NCI-H2107 treated with DMSO at 0.1 percent for 48 hours (cell line): Measurements from ENCODE around the gene LRP1-AS.

Experiments used
- DNase-seq: peaks from one replicate; lab custom pipeline; 2025; ENCODE audit not compliant: unreplicated experiment; lab: John Stamatoyannopoulos, UW

Gene LRP1-AS

DNA sequence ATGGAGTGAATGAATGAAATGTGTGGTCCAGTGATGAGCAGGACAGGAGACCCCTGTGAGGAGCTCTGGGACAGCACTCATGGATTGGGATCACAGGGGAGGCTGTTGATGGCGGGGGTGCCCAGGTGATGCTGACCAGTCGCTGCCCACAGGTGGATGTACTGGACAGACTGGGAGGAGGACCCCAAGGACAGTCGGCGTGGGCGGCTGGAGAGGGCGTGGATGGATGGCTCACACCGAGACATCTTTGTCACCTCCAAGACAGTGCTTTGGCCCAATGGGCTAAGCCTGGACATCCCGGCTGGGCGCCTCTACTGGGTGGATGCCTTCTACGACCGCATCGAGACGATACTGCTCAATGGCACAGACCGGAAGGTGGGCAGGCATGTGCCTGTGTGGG is 13.3 kb upstream of the LRP1-AS start:
- DNase-seq, result no peak

DNA sequence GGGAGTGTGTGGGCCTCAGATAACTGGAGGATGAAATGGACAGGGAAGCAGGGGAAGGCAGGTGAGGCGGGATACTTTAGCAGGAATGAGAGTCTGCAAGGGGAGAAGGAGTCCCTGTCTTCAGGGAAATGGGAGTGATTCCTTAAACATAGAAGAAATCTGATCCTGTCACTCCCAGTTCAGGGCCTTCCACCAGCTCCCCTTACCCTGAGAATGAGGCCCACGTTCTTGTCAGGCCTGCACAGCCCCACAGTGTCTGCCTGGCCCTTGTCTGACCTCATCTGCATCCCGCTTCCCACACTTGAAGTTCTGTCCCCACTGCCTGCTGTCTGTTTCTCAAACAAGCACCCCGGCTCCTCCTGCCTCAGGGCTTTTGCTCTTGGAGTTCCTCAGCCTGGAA is 12.6 kb upstream of the LRP1-AS start:
- no peak for DNase-seq

DNA sequence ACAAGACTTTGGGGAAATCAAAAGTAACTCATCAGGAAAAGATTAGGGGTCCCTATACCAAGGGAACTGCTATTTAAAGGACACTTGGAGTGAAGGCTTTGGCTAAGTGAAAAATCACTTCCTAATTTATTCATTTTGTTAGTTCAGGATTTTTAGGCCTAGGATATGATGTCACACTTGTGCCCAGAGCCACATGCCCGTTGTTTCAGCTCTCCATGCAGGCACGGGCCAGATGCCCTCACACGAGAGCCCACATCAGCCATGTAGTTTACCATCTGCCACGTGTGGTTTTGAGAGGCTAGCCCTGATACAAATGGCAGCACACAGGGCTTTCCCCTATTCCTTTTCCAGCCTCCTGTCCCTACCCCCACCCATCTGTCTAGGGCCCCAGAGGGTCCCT is 11.9 kb upstream of the LRP1-AS start:
- DNase-seq, result no peak

DNA sequence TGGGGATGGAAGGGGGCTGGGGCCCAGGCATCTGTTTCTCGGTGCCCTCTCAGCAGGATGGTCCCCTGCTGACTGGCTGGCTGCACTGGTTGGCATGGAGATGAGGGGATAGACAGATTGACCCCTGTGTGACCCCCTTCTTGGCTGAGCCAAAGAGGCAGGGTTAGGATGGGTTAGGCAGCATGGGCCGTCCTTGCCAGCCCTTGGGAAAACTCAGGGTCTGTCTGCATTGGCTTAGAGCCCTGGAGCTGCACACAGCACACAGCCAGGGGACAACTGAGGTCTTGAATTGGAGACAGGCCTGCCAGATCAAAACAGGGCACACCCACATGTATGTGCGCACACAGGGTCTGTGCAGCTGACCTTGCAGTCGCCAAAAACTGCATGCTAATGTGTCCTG is 11.2 kb upstream of the LRP1-AS start:
- DNase-seq, result no peak

DNA sequence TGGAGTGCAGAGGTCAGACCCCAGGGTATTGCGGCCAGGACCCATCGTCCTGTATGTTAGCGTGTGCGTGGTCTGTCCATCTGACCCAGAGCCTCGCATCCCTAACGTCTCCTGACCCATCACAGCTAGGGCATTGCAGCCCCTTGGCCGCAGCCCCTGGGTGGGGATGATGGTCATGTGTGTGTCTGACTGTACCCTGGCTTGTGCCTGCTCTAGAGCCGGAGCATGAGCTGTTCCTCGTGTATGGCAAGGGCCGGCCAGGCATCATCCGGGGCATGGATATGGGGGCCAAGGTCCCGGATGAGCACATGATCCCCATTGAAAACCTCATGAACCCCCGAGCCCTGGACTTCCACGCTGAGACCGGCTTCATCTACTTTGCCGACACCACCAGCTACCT is 10.8 kb upstream of the LRP1-AS start:
- no peak for DNase-seq

GRCh38 chr12:57157588-57158173 is 10.3 kb upstream of the LRP1-AS start:
- no peak for DNase-seq

DNA sequence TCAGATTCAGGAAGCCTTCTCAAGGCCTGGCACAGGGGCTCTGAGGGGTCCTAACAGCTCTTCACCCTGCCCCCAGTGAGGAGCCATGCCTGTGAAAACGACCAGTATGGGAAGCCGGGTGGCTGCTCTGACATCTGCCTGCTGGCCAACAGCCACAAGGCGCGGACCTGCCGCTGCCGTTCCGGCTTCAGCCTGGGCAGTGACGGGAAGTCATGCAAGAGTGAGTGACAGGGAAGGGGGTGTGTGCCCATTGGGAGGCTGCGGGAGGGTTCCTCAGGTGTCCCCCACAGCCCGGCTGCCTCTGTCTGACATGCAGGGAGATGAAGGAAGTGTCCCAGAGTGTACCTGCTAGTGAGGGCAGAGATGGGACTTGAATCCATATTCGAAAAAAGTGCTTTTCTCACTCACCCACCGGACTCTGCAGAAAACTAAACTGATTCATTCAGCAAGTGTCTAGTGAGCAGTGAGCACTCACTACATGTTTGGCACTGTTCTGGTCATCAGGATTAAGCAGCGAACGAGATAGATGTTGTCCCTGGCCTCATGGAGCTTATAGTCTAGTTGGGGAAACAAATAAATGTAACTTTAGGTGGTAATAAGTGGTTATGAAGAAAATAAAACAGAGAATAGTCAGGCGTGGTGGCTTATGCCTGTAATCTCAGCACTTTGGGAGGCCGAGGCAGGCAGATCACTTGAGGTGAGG is 9.4 kb upstream of the LRP1-AS start:
- no peak for DNase-seq

DNA sequence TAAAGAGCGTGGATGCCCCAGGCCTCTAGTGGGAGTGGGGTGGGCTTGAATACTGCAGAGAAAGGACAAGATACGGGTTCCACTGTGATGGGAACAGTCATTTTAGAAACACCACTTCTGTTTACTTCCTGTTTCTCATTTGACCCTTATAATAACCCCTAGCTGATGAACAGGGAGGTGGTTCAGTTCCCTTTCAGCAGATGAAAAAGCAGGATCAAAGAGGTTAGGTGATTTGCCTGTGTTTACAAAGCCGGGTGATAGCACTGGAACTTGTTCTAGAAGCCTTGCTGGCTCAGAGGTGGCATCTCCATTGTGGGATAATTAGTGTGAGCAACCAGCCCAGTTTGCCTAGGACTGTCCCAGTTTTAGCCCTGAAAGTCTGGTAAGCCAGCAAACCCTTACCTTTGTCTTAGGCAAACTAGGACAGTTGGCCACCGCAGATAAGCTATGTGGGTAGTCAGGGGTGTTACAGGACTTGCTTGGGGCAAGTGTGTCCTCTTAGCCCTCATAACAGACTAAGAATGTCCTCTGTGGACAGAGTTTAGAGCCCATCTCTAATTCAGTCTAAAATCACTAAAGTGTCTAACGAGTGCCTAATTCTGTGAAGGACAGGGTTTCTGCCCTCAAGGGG is 7.5 kb upstream of the LRP1-AS start:
- no peak for DNase-seq

DNA sequence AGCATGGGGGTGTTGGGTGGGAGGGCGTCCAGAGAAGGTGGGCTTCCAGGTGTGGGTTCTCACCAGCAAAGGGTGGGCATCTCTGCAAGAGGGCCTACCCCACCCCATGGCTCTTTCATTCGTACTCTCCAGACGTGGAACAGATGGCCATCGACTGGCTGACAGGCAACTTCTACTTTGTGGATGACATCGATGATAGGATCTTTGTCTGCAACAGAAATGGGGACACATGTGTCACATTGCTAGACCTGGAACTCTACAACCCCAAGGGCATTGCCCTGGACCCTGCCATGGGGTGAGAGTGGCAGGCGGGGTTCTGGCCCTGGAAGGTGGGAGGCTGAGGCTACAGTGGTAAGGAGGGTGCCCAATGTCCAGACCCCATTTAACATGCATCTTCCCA is 6.7 kb upstream of the LRP1-AS start:
- DNase-seq, result no peak

- DNase-seq, result no peak
These were observed 6.1 kb upstream of the LRP1-AS start for GRCh38 chr12:57153415-57153997.

- DNase-seq, result no peak
These were observed 5.2 kb upstream of the LRP1-AS start for GRCh38 chr12:57152639-57153038.

GRCh38 chr12:57151741-57152630 is 4.6 kb upstream of the LRP1-AS start:
- DNase-seq, result no peak

GRCh38 chr12:57150400-57151000 is 3.1 kb upstream of the LRP1-AS start:
- DNase-seq, result no peak

DNA sequence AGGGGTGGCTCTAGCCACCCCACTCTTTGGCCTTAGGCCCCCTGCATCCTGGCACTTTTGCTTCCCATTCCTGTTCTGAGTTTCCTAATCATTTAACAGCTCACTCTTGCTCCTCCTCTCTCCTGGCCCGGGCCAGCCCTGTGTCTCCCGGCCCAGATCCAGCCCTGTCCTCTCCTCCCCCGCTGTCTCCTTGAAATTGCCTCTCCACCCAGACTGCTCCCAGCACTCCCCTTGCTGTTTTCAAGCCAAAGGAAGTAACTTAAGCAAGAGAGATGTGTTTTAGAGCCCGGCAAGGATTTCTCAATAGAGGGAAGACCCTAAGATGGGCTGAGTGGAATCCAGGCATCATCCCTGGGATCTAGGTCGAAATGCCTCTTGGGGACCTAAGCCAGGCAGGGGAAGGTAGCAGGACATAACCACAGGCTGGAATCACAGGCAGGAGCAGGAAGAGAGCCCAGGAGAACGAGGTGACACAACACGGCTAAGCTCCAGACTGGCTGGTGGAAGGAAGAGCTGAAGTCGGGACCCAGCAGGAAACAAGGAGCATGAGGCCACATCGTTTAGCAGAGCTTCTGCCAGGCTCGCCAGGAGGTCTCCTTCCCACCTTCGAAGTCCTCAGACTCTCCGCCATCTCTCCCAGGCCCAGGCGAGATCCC is 2.0 kb upstream of the LRP1-AS start:
- DNase-seq, result no peak

DNA sequence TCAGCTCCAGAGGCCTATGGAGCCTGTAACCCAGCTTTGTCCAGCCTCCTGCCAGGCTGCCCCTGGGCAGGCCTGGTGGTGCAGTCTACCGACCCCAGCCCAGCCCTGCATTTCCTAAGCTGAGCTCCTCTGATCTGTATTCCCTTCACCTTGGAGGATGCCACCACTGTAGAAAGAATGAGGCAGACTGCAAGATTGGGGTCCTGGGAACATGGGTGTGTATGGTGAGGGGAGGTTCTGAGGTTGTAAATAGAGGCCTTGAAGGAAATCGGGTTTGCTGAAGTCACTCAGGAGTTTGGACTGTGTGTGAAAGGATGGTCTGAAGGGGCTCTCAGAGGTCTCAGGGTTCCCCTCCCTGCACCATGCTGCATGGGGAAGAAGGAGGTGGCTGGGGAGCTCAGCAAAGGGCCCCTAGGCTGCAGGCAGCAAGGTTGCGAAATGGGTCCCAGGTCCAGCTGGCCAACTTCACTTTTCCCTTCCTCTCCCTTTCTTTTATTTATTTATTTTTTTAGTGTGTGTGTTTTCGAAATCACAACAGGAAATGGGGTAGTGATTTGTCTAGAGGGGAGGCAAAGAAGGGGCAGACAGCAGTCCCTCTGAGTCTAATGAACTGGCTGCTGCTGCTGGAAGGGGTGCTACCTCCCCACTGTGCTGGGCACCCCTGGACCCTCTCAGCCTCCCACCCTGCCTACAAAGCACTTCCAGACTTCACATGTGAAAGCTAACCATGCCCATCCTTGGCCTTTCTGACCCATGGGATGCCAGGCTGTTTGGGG is 1.2 kb upstream of the LRP1-AS start:
- no peak for DNase-seq

DNA sequence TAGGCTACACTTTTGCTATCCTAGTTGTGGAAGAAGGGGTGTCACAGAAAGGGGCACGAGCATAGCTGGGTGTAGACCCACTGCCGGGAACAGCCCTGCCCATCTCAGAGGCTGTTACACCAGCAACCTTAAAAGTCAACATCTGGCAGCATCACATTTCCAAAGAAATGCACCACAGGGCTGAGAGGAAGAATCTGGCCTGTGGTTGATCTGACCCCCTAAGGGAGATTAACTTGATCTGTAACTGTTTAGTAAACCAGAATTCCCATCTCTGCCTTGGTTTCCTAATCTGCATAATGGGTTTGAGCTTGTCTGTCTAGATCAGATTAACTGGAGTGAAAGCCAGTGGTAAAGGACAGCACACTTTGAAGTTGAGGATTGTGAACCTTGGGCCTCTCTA is 1.3 kb downstream of the LRP1-AS start:
- no peak for DNase-seq

- DNase-seq, result no peak
These were observed 1.9 kb downstream of the LRP1-AS start for GRCh38 chr12:57145460-57146059.

GRCh38 chr12:57143454-57143853 is 4.0 kb downstream of the LRP1-AS start:
- no peak for DNase-seq

DNA sequence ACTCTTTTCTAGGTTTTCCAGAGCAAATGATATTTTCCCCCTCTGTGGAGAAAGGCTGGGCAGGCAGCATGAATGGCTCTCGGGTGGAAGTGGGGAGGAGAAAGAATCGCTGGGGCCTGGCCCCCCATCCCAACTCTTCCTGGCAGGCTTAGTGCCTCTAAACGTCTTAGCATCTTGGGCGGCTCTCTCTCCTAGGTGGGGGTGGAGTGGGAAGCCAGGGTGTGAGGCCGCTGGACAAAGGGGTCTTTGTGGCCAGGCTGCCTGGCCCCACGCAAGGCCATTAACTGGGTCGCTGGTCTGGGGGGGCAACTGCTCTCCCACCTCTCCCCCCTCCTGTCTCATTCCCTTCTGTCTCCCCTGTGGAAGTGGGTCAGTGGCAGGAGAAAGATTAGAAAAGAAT is 4.7 kb downstream of the LRP1-AS start:
- no peak for DNase-seq
